ENCODE data around the gene GABRG3.

- no peak for TF ChIP-seq ZFP3 (CRISPR knock-in tag; IDR thresholded peaks at IDR 0.05)
- TF ChIP-seq ZNF70 (CRISPR knock-in tag; IDR thresholded peaks at IDR 0.05): no peak
- no peak for TF ChIP-seq ZFP30 (CRISPR knock-in tag; IDR thresholded peaks at IDR 0.05)
- no peak for TF ChIP-seq TSHZ2 (CRISPR knock-in tag; IDR thresholded peaks at IDR 0.05)
- TF ChIP-seq CSRNP3 (CRISPR knock-in tag; IDR thresholded peaks at IDR 0.05): no peak
- TF ChIP-seq PATZ1 (CRISPR knock-in tag; IDR thresholded peaks at IDR 0.05; ENCODE audit: borderline replicate concordance): no peak
- no peak for TF ChIP-seq BACH2 (CRISPR knock-in tag; IDR thresholded peaks at IDR 0.05; ENCODE audit: borderline replicate concordance)
- TF ChIP-seq SNAI2 (CRISPR knock-in tag; IDR thresholded peaks at IDR 0.05): no peak
- TF ChIP-seq POU6F1 (CRISPR knock-in tag; IDR thresholded peaks at IDR 0.05; ENCODE audit: borderline replicate concordance, low read depth): no peak
These were observed 558.4 kb downstream of the GABRG3 start for GRCh38 chr15:27529399-27529798.

All from SK-N-SH treated with all-trans-retinoic acid at 6 μM for 48 hours (cell line).